OCI-LY1 (cell line): Measurements from ENCODE around the gene MAP3K10.

ENCODE experiments used
- H2AFZ ChIP-seq: fragments of 200-600 bp; sonication (generic), shearing (Covaris generic); 2 replicates; pipeline ENCODE4 v1.6.0; 2014; ENCODE audit warnings: antibody characterized with exemption, mild to moderate bottlenecking, low read length
- H3F3A ChIP-seq: fragments of 200-600 bp; sonication (generic), shearing (Covaris generic); 2 replicates; pipeline ENCODE4 v1.6.0; 2014; ENCODE audit warnings: mild to moderate bottlenecking, antibody characterized with exemption, low read length, moderate library complexity; ENCODE audit not compliant: insufficient read depth
- H3K27ac ChIP-seq: fragments of 200-600 bp; sonication (generic); 2 replicates; pipeline ENCODE4 v1.5.1; 2014; ENCODE audit warnings: low read length, mixed run types, mild to moderate bottlenecking, low read depth; ENCODE audit not compliant: poor library complexity, severe bottlenecking
- H3K27me3 ChIP-seq: fragments of 200-600 bp; sonication (generic); 2 replicates; pipeline ENCODE4 v1.6.0; 2014; ENCODE audit warnings: antibody characterized with exemption, mild to moderate bottlenecking, low read length, moderate library complexity; ENCODE audit not compliant: insufficient read depth
- H3K36me3 ChIP-seq: fragments of 200-600 bp; sonication (generic); 2 replicates; pipeline ENCODE4 v1.6.1; 2014; ENCODE audit warnings: mild to moderate bottlenecking, antibody characterized with exemption, low read length, moderate library complexity, mixed read lengths; ENCODE audit not compliant: insufficient read depth
- H3K4me1 ChIP-seq: fragments of 200-600 bp; sonication (generic); 2 replicates; pipeline ENCODE4 v1.5.1; 2014; ENCODE audit warnings: mild to moderate bottlenecking, low read length, moderate library complexity; ENCODE audit not compliant: insufficient read depth, severe bottlenecking
- H3K4me2 ChIP-seq: fragments of 200-600 bp; sonication (generic), shearing (Covaris generic); 2 replicates; pipeline ENCODE4 v1.6.1; 2014; ENCODE audit warnings: low read length
- H3K4me3 ChIP-seq: fragments of 200-600 bp; sonication (generic); 2 replicates; pipeline ENCODE4 v1.5.1; 2014; ENCODE audit warnings: low read length, low read depth, mild to moderate bottlenecking, mixed read lengths; ENCODE audit not compliant: poor library complexity, severe bottlenecking
- H3K79me2 ChIP-seq: fragments of 200-600 bp; shearing (Covaris generic); 2 replicates; pipeline ENCODE4 v1.6.1; 2016; ENCODE audit warnings: mixed run types, low read length, mixed read lengths; ENCODE audit not compliant: insufficient read depth
- H3K9ac ChIP-seq: fragments of 200-600 bp; sonication (generic), shearing (Covaris generic); 2 replicates; pipeline ENCODE4 v1.6.1; 2014; ENCODE audit warnings: mild to moderate bottlenecking, low read length, mixed read lengths
- H3K9me2 ChIP-seq: fragments of 200-600 bp; sonication (generic), shearing (Covaris generic); 2 replicates; pipeline ENCODE4 v1.6.1; 2014; ENCODE audit warnings: low read depth, mild to moderate bottlenecking, low read length, mixed read lengths
- H3K9me3 ChIP-seq: fragments of 200-600 bp; shearing (Covaris generic); 2 replicates; pipeline ENCODE4 v1.6.1; 2014; ENCODE audit warnings: low read length, mixed read lengths
- H4K20me1 ChIP-seq: fragments of 200-600 bp; sonication (generic), shearing (Covaris generic); 2 replicates; pipeline ENCODE4 v1.6.0; 2016; ENCODE audit warnings: mild to moderate bottlenecking, low read length; ENCODE audit not compliant: insufficient read depth
- CTCF ChIP-seq: fragments of 200-600 bp; sonication (generic), shearing (Covaris generic); IDR thresholded peaks from 2 replicates; pipeline ENCODE4 v1.5.1; 2017; ENCODE audit warnings: mild to moderate bottlenecking, antibody characterized with exemption, low read length, moderate library complexity, mixed read lengths
- EZH2 ChIP-seq: fragments of 200-600 bp; sonication (generic), shearing (Covaris generic); IDR thresholded peaks from 2 replicates; pipeline ENCODE4 v1.8.0; 2017; ENCODE audit warnings: borderline replicate concordance, mixed run types, mild to moderate bottlenecking, antibody characterized with exemption, low read length, moderate library complexity, mixed read lengths

MAP3K10 gene

DNA sequence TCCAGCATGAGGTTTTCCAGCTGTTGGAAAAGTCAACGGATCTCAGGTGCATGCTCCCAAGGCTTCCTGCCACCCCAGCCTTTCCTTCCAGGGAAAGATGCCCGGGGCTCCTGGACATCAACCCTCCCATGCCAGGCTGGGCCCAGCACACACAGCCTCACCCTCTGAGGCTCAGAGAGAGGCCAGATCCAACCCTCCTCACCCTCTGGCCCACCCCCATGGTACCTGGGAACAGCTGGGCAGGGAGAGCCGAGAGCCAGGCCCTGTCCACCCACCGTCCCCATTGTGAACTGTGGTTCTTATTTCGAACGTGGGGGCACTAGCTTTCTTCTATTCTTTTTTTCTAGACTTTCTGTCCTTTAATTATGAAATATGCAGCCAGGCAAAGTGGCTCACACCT, 45.1 kb downstream of the MAP3K10 start:
- Histone ChIP-seq H3K4me1 (no peaks in the 10 kb centered on the region), H3K4me2 (no peak overlapping the region), H3K4me3 (no peak overlapping the region), H4K20me1 (no peaks in the 10 kb centered on the region), H3K9ac (no peak overlapping the region), H3K9me2 (no peaks in the 10 kb centered on the region), H3K36me3 (peaks cover 76% of the 10 kb centered on the region), H3K9me3 (no peaks in the 10 kb centered on the region), H3K27me3 (no peaks in the 10 kb centered on the region), H3K79me2 (no peaks in the 10 kb centered on the region), H3F3A (no peaks in the 10 kb centered on the region), H3K27ac (no peak overlapping the region), H2AFZ (no peak overlapping the region)
- TF ChIP-seq EZH2 (no peak), CTCF (no peak)

GRCh38 chr19:40237791-40238190, 46.6 kb downstream of the MAP3K10 start:
- no peak overlapping the region for H3K4me2 ChIP-seq
- H3K9ac ChIP-seq, result no peak overlapping the region
- TF ChIP-seq CTCF (no peak), EZH2 (no peak)
- no peaks in the 10 kb centered on the region for H3K4me1 ChIP-seq
- H3K9me2 ChIP-seq, result no peaks in the 10 kb centered on the region
- no peak overlapping the region for H3K27ac ChIP-seq
- H3F3A ChIP-seq, result no peaks in the 10 kb centered on the region
- H2AFZ ChIP-seq, result no peak overlapping the region
- no peaks in the 10 kb centered on the region for H4K20me1 ChIP-seq
- peaks cover 81% of the 10 kb centered on the region for H3K36me3 ChIP-seq
- H3K9me3 ChIP-seq, result no peaks in the 10 kb centered on the region
- H3K79me2 ChIP-seq, result no peaks in the 10 kb centered on the region
- no peak overlapping the region for H3K4me3 ChIP-seq
- H3K27me3 ChIP-seq, result no peaks in the 10 kb centered on the region

DNA sequence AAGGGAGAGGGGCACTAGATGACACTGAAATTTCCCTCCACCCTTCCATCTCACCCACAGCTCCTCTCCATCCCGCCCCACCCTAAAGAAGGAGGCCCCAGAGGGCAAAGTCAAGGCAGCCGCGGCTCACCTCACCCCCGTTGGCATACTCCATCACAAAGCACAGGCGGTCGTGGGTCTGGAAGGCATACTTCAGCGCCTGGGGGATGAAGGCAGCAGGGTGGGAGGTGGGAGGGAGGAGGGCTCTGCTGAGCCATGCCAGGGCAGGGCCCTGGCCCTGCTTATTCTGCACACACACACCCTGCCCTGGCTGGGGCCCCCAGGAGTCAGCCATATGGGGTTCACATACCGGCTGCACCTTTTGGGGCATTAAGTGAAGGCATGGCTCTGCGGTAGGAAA, 47.5 kb downstream of the MAP3K10 start:
- no peak overlapping the region for H3K27ac ChIP-seq
- no peaks in the 10 kb centered on the region for H3K9me3 ChIP-seq
- H3K27me3 ChIP-seq, result no peaks in the 10 kb centered on the region
- no peaks in the 10 kb centered on the region for H3K79me2 ChIP-seq
- H3K9me2 ChIP-seq, result no peaks in the 10 kb centered on the region
- no peak overlapping the region for H3K4me3 ChIP-seq
- peaks cover 72% of the 10 kb centered on the region for H3K36me3 ChIP-seq
- H3K4me2 ChIP-seq, result no peak overlapping the region
- H2AFZ ChIP-seq, result no peak overlapping the region
- no peak overlapping the region for H3K9ac ChIP-seq
- H3F3A ChIP-seq, result no peaks in the 10 kb centered on the region
- no peaks in the 10 kb centered on the region for H4K20me1 ChIP-seq
- H3K4me1 ChIP-seq, result no peaks in the 10 kb centered on the region
- TF ChIP-seq CTCF (no peak), EZH2 (no peak)
